PC-9 (cell line): ENCODE measurements around the gene GTF2F2.

Experiments
- EZH2 ChIP-seq: fragments of 200-600 bp; sonication (generic); IDR thresholded peaks from 2 replicates; pipeline ENCODE4 v1.8.0; 2017; ENCODE audit warnings: antibody characterized with exemption, low read depth
- TF ChIP-seq, protein P1 (sequence below): fragments of 200-600 bp; sonication (generic); conservative IDR thresholded peaks from 2 replicates; pipeline ENCODE4 v1.6.1; 2017; ENCODE audit warnings: mixed run types, antibody characterized with exemption, mild to moderate bottlenecking, moderate library complexity

DNA sequence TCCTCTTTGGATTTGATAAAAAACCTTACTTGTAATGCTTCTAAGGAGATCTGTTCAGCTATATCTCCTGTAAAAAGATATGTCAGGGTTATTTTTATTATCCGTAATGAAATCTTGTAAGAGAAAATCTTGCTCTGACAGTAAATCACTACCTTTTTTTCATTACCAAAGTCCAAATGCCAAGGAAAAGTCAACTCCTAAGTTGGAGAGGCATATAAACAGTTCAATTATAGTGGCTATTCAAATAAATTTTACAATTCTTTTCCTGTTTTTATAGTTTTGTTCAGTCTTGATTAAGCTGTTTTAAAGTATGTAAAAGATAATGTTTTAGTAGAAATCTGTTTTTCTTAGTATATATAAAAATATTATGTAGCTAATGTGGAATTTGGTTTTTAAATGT is 71.6 kb downstream of the GTF2F2 start:
- no peak for TF ChIP-seq EZH2
- TF ChIP-seq, protein P1, sequence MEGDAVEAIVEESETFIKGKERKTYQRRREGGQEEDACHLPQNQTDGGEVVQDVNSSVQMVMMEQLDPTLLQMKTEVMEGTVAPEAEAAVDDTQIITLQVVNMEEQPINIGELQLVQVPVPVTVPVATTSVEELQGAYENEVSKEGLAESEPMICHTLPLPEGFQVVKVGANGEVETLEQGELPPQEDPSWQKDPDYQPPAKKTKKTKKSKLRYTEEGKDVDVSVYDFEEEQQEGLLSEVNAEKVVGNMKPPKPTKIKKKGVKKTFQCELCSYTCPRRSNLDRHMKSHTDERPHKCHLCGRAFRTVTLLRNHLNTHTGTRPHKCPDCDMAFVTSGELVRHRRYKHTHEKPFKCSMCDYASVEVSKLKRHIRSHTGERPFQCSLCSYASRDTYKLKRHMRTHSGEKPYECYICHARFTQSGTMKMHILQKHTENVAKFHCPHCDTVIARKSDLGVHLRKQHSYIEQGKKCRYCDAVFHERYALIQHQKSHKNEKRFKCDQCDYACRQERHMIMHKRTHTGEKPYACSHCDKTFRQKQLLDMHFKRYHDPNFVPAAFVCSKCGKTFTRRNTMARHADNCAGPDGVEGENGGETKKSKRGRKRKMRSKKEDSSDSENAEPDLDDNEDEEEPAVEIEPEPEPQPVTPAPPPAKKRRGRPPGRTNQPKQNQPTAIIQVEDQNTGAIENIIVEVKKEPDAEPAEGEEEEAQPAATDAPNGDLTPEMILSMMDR, result no peak
